Measurements from ENCODE around the gene FER1L5.

Gene FER1L5

DNA sequence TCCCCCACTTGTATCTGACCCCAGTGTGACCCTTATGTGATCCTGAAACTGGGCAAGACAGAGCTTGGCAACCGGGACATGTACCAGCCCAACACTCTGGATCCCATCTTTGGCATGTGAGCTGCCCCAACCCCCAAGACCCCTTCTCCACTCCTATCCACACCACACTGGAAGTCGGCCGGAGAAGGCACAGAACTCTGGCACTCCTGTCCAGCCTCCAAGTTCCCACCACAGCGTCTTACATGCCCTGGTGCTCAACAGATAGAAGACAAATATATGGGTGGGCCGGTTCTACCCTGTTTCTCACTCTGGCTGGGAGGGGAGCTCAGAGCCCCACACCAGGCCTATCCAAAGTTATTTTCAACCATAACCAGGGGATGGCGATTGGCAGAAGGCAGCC lies 56.5 kb downstream of the FER1L5 start:
- FAIRE-seq (no peak), DNase-seq (ENCODE audit: insufficient read length, low spot score) (no peak)
- TF ChIP-seq POLR2AphosphoS5 (IDR thresholded peaks at IDR 0.05; ENCODE audit: low read depth, low read length) (no peak), POU2F2 (IDR thresholded peaks at IDR 0.05; ENCODE audit: low read depth, low read length) (no peak), POLR2A (IDR thresholded peaks at IDR 0.05; ENCODE audit: low read depth, low read length) (no peak), TAF1 (IDR thresholded peaks at IDR 0.05; ENCODE audit: low read depth, low read length) (no peak), PAX5 (IDR thresholded peaks at IDR 0.05; ENCODE audit: insufficient read depth, low read length, severe bottlenecking) (no peak), SPI1 (IDR thresholded peaks at IDR 0.05; ENCODE audit: low read depth, low read length) (no peak)

GRCh38 chr2:96699621-96700020 lies 57.1 kb downstream of the FER1L5 start:
- no peak for FAIRE-seq
- no peak for DNase-seq (ENCODE audit: insufficient read length, low spot score)
- TF ChIP-seq POLR2AphosphoS5 (IDR thresholded peaks at IDR 0.05; ENCODE audit: low read depth, low read length) = no peak
- no peak for TF ChIP-seq POU2F2 (IDR thresholded peaks at IDR 0.05; ENCODE audit: low read depth, low read length)
- no peak for TF ChIP-seq PAX5 (IDR thresholded peaks at IDR 0.05; ENCODE audit: insufficient read depth, low read length, severe bottlenecking)
- TF ChIP-seq SPI1 (IDR thresholded peaks at IDR 0.05; ENCODE audit: low read depth, low read length) = no peak
- TF ChIP-seq TAF1 (IDR thresholded peaks at IDR 0.05; ENCODE audit: low read depth, low read length) = no peak
- TF ChIP-seq POLR2A (IDR thresholded peaks at IDR 0.05; ENCODE audit: low read depth, low read length) = no peak

- TF ChIP-seq POU2F2 (IDR thresholded peaks at IDR 0.05; ENCODE audit: low read depth, low read length) = no peak
- no peak for TF ChIP-seq POLR2A (IDR thresholded peaks at IDR 0.05; ENCODE audit: low read depth, low read length)
- no peak for TF ChIP-seq SPI1 (IDR thresholded peaks at IDR 0.05; ENCODE audit: low read depth, low read length)
- DNase-seq (ENCODE audit: insufficient read length, low spot score) (no peak), FAIRE-seq (no peak)
These were observed 57.5 kb downstream of the FER1L5 start for GRCh38 chr2:96700086-96700485.

GRCh38 chr2:96701636-96702035 lies 59.1 kb downstream of the FER1L5 start:
- DNase-seq (ENCODE audit: insufficient read length, low spot score) (no peak), FAIRE-seq (no peak)
- TF ChIP-seq POLR2AphosphoS5 (IDR thresholded peaks at IDR 0.05; ENCODE audit: low read depth, low read length) (no peak), PAX5 (IDR thresholded peaks at IDR 0.05; ENCODE audit: insufficient read depth, low read length, severe bottlenecking) (no peak), SPI1 (IDR thresholded peaks at IDR 0.05; ENCODE audit: low read depth, low read length) (no peak), POLR2A (IDR thresholded peaks at IDR 0.05; ENCODE audit: low read depth, low read length) (no peak), TAF1 (IDR thresholded peaks at IDR 0.05; ENCODE audit: low read depth, low read length) (no peak), POU2F2 (IDR thresholded peaks at IDR 0.05; ENCODE audit: low read depth, low read length) (no peak)

GRCh38 chr2:96702098-96702785 lies 59.7 kb downstream of the FER1L5 start:
- TF ChIP-seq SPI1 (IDR thresholded peaks at IDR 0.05; ENCODE audit: low read depth, low read length) (no peak), POU2F2 (IDR thresholded peaks at IDR 0.05; ENCODE audit: low read depth, low read length) (no peak), POLR2AphosphoS5 (IDR thresholded peaks at IDR 0.05; ENCODE audit: low read depth, low read length) (no peak), POLR2A (IDR thresholded peaks at IDR 0.05; ENCODE audit: low read depth, low read length) (no peak), PAX5 (IDR thresholded peaks at IDR 0.05; ENCODE audit: insufficient read depth, low read length, severe bottlenecking) (no peak), TAF1 (IDR thresholded peaks at IDR 0.05; ENCODE audit: low read depth, low read length) (no peak)
- no peak for DNase-seq (ENCODE audit: insufficient read length, low spot score)
- FAIRE-seq = no peak

DNA sequence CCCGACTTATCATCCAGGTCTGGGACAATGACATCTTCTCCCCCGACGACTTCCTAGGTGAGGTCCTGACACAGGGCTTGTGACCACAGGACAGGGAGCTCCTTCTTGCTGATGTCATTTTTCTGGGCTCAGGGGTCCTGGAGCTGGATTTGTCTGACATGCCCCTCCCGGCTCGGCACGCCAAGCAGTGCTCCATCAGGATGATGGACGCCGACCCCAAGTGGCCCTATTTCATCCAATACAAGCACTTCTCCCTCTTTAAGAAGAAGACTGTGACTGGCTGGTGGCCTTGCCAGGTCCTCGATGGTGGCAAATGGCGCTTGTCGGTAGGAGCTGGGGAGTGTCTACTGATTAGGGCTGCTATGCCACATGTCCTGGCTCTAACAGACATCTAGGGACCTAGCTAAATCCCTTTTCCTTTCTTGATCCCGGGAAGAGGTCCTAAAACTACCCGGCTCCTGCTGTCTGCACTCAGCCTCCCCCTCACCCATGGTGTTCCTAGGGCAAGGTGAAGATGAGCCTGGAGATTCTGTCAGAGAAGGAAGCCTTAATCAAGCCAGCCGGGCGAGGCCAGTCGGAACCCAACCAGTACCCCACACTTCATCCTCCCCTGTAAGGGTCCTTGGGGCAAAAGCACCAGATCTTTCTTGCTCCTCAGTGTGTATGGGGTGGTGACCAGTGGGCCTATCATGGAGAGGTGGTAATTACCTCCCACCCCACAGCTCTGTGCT lies 60.6 kb downstream of the FER1L5 start:
- no peak for TF ChIP-seq POLR2A (IDR thresholded peaks at IDR 0.05; ENCODE audit: low read depth, low read length)
- no peak for TF ChIP-seq POLR2AphosphoS5 (IDR thresholded peaks at IDR 0.05; ENCODE audit: low read depth, low read length)
- TF ChIP-seq PAX5 (IDR thresholded peaks at IDR 0.05; ENCODE audit: insufficient read depth, low read length, severe bottlenecking) = no peak
- no peak for TF ChIP-seq TAF1 (IDR thresholded peaks at IDR 0.05; ENCODE audit: low read depth, low read length)
- no peak for DNase-seq (ENCODE audit: insufficient read length, low spot score)
- no peak for FAIRE-seq

DNA sequence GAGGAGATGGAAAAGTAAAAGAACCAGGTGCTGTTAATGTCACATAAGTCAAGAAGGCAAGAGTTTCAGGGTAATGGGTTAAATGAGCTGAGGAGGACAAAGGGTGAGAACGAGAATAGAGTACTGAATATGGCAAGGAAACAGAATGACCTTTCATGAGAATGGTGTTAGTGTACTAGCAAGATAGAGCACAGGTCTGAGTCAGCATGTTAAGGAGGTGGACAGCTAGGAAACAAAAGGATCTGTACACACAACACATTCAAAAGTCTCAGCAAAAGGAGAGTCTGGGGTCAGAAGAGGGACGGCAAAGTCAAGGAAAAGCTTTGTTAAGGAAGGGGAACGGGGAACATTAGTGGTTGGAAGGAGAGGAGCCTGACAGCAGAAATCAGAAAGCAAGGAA lies 68.4 kb downstream of the FER1L5 start:
- DNase-seq (ENCODE audit: insufficient read length, low spot score) (no peak), FAIRE-seq (no peak)
- no peak for TF ChIP-seq POLR2A (IDR thresholded peaks at IDR 0.05; ENCODE audit: low read depth, low read length)
- no peak for TF ChIP-seq POLR2AphosphoS5 (IDR thresholded peaks at IDR 0.05; ENCODE audit: low read depth, low read length)
- TF ChIP-seq SPI1 (IDR thresholded peaks at IDR 0.05; ENCODE audit: low read depth, low read length) = no peak
- no peak for TF ChIP-seq POU2F2 (IDR thresholded peaks at IDR 0.05; ENCODE audit: low read depth, low read length)
- TF ChIP-seq PAX5 (IDR thresholded peaks at IDR 0.05; ENCODE audit: insufficient read depth, low read length, severe bottlenecking) = no peak
- no peak for TF ChIP-seq TAF1 (IDR thresholded peaks at IDR 0.05; ENCODE audit: low read depth, low read length)

- DNase-seq (ENCODE audit: insufficient read length, low spot score) (no peak), FAIRE-seq (no peak)
- TF ChIP-seq POU2F2 (IDR thresholded peaks at IDR 0.05; ENCODE audit: low read depth, low read length) (no peak), TAF1 (IDR thresholded peaks at IDR 0.05; ENCODE audit: low read depth, low read length) (no peak), POLR2A (IDR thresholded peaks at IDR 0.05; ENCODE audit: low read depth, low read length) (no peak), SPI1 (IDR thresholded peaks at IDR 0.05; ENCODE audit: low read depth, low read length) (no peak), PAX5 (IDR thresholded peaks at IDR 0.05; ENCODE audit: insufficient read depth, low read length, severe bottlenecking) (no peak), POLR2AphosphoS5 (IDR thresholded peaks at IDR 0.05; ENCODE audit: low read depth, low read length) (no peak)
These were observed 73.1 kb downstream of the FER1L5 start for GRCh38 chr2:96715658-96716057.

- no peak for TF ChIP-seq POLR2A (IDR thresholded peaks at IDR 0.05; ENCODE audit: low read depth, low read length)
- TF ChIP-seq PAX5 (IDR thresholded peaks at IDR 0.05; ENCODE audit: insufficient read depth, low read length, severe bottlenecking) = no peak
- no peak for TF ChIP-seq SPI1 (IDR thresholded peaks at IDR 0.05; ENCODE audit: low read depth, low read length)
- TF ChIP-seq POLR2AphosphoS5 (IDR thresholded peaks at IDR 0.05; ENCODE audit: low read depth, low read length) = no peak
- TF ChIP-seq POU2F2 (IDR thresholded peaks at IDR 0.05; ENCODE audit: low read depth, low read length) = no peak
- no peak for TF ChIP-seq TAF1 (IDR thresholded peaks at IDR 0.05; ENCODE audit: low read depth, low read length)
- FAIRE-seq = peak; percentile 20
- no peak for DNase-seq (ENCODE audit: insufficient read length, low spot score)
These were observed 73.8 kb downstream of the FER1L5 start for GRCh38 chr2:96716388-96716787.

Data from GM12891 (cell line).